OCI-LY7 (cell line): ENCODE results near the gene CCDC47. TPM values are rescaled to one million over a fixed set of nuclear protein-coding genes. Genes with fewer than 3 reads are reported as not detected.
A peak's percentile ranks its signal among the peaks of the same experiment; 100 is the strongest.

ENCODE experiments used
- BruUV-seq: library from RNA; stranded (reverse); fragments of 400-500 nt; replicated peaks from 2 replicates; lab custom pipeline; 2021; lab: Mats Ljungman, UMichigan
- CTCF ChIA-PET: fragments of 300-600 bp; sonication (Branson Sonifier 250); formaldehyde crosslinking; loops from one replicate; lab custom pipeline; 2022; ENCODE audit warnings: antibody characterized with exemption; ENCODE audit not compliant: unreplicated experiment; lab: Charles Lee
- POLR2A ChIA-PET: fragments of 300-600 bp; sonication (Branson Sonifier 250); formaldehyde crosslinking; loops from one replicate; lab custom pipeline; 2022; ENCODE audit warnings: antibody characterized with exemption; lab: Charles Lee
- DNase-seq: peaks from one replicate; pipeline ENCODE4 v3.0.0-alpha.2; 2015; ENCODE audit warnings: low spot score
- H2AFZ ChIP-seq: fragments of 200-600 bp; sonication (generic), shearing (Covaris generic); 2 replicates; pipeline ENCODE4 v1.6.1; 2014; ENCODE audit warnings: mild to moderate bottlenecking, antibody characterized with exemption, low read length, moderate library complexity
- H3K27ac ChIP-seq: fragments of 200-600 bp; sonication (generic); 2 replicates; pipeline ENCODE4 v1.5.1; 2014; ENCODE audit warnings: mixed run types, low read depth, mild to moderate bottlenecking, moderate library complexity, low read length, inconsistent platforms; ENCODE audit not compliant: poor library complexity, severe bottlenecking
- H3K36me3 ChIP-seq: fragments of 200-600 bp; sonication (generic); 2 replicates; pipeline ENCODE4 v1.6.1; 2014; ENCODE audit warnings: mild to moderate bottlenecking, antibody characterized with exemption, low read length, moderate library complexity, mixed read lengths; ENCODE audit not compliant: insufficient read depth
- H3K4me1 ChIP-seq: fragments of 200-600 bp; sonication (generic); 2 replicates; pipeline ENCODE4 v1.5.1; 2014; ENCODE audit warnings: mild to moderate bottlenecking, low read length; ENCODE audit not compliant: insufficient read depth, poor library complexity, severe bottlenecking
- H3K4me2 ChIP-seq: fragments of 200-600 bp; sonication (generic); 2 replicates; pipeline ENCODE4 v1.6.1; 2014; ENCODE audit warnings: mild to moderate bottlenecking, low read length
- H3K4me3 ChIP-seq: fragments of 200-600 bp; sonication (generic); 2 replicates; pipeline ENCODE4 v1.5.1; 2014; ENCODE audit warnings: mild to moderate bottlenecking, low read depth, low read length; ENCODE audit not compliant: poor library complexity, severe bottlenecking
- H3K79me2 ChIP-seq: fragments of 200-600 bp; sonication (generic); 2 replicates; pipeline ENCODE4 v1.6.1; 2016; ENCODE audit warnings: low read depth, mild to moderate bottlenecking, low read length, moderate library complexity, mixed read lengths; ENCODE audit not compliant: insufficient read depth
- H3K9me2 ChIP-seq: fragments of 200-600 bp; sonication (generic); 2 replicates; pipeline ENCODE4 v1.6.1; 2016; ENCODE audit warnings: mild to moderate bottlenecking, low read length, mixed read lengths; ENCODE audit not compliant: insufficient read depth
- H3K9me3 ChIP-seq: fragments of 200-600 bp; sonication (generic); 2 replicates; pipeline ENCODE4 v1.6.1; 2014; ENCODE audit warnings: mild to moderate bottlenecking, mixed run types, low read length, mixed read lengths
- H4K20me1 ChIP-seq: fragments of 200-600 bp; sonication (generic); 2 replicates; pipeline ENCODE4 v1.6.1; 2014; ENCODE audit warnings: mild to moderate bottlenecking, antibody characterized with exemption, low read length, moderate library complexity, mixed read lengths; ENCODE audit not compliant: insufficient read depth
- CTCF ChIP-seq: fragments of 200-600 bp; sonication (generic); conservative IDR thresholded peaks from 2 replicates; pipeline ENCODE4 v1.5.1; 2014; ENCODE audit warnings: mild to moderate bottlenecking, antibody characterized with exemption, low read length, moderate library complexity, mixed read lengths
- EZH2phosphoT487 ChIP-seq: fragments of 200-600 bp; sonication (generic); IDR thresholded peaks from 2 replicates; pipeline ENCODE4 v1.6.1; 2018; ENCODE audit warnings: low read depth, borderline replicate concordance, mild to moderate bottlenecking, mixed run types, antibody characterized with exemption, low read length, moderate library complexity, mixed read lengths
- intact Hi-C: fragments of 100-400 bp; cut with micrococcal nuclease; formaldehyde crosslinking; loops from one replicate; pipeline ENCODE4 v1.10.0; 2022; ENCODE audit not compliant: unreplicated experiment
- total RNA-seq, 2 experiments: library from RNA; depleted of rRNA in 1 of 2; stranded (reverse); fragments of >200 nt in 1 of 2; shearing (Covaris generic) in 1 of 2; gene quantifications; 2 replicates each; pipeline ENCODE4 v1.2.3, GENCODE V29; 2014 to 2022

The CCDC47 gene
- total RNA-seq, 2 experiments from 2014 or later, result 27.5 to 50.3 TPM

DNA sequence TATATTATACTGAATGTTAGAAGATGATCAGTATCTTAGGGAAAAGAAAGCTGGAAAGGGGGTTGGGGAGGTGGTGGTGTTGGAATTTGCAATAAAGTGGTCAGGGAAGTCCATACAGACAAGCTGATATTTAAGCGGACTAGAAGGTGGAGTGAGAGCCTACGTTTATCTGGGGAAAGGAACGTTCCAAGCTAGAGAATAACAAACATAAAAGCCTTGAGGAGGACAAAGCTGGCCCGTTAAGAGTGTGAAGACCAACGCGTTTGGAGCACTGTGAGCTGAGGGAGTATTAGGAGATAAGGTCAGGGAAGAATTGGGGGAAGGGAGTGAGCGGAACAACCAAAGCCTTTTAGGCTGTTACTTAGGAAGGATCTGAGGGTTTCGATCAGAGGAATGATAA, 2.0 kb upstream of the CCDC47 start:
- H3K79me2 ChIP-seq, result peaks cover 92% of the 10 kb centered on the region
- ChIA-PET CTCF (no interaction called here), POLR2A (interaction anchor here (0.8 to 2.0 kb wide), 6 partner anchors 8 to 77 kb away, joined by 3 to 5 read pairs (median 4); no protein-coding TSS in a partner anchor)
- no peaks in the 10 kb centered on the region for H3K9me3 ChIP-seq
- no peaks in the 10 kb centered on the region for H3K9me2 ChIP-seq
- intact Hi-C loops, result loop anchor here (10.0 kb wide), 2 partner anchors 151 to 221 kb away; partner anchors contain the start of genes DCAF7 and MAP3K3
- no peak for TF ChIP-seq CTCF
- no peak for TF ChIP-seq EZH2phosphoT487
- peak overlapping the region; percentile 90 for H3K4me3 ChIP-seq
- DNase-seq, result no peak
- H3K36me3 ChIP-seq, result peaks cover 72% of the 10 kb centered on the region
- H2AFZ ChIP-seq, result no peak overlapping the region
- peaks cover 39% of the 10 kb centered on the region for H4K20me1 ChIP-seq
- H3K4me1 ChIP-seq, result peaks cover 28% of the 10 kb centered on the region
- peak overlapping the region; percentile 80 for H3K4me2 ChIP-seq
- H3K27ac ChIP-seq, result peak overlapping the region; percentile 93
- no TSS peak for BruUV-seq

DNA sequence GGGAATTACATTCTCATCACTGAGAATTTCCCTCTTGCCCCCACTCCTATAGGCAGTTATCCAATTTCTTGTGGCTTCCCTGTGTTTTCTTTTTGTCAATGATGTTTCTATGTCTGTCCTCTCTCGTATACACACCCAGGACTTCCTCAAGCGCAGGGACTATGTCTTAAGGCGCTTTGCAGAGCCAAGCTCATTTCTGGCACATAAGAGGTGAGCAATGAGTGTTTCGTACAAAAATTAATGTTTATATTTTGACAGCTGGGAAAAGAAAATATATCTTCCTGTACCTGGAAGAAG, 1.5 kb upstream of the CCDC47 start:
- H3K27ac ChIP-seq, result peak overlapping the region; percentile 93
- H3K36me3 ChIP-seq, result peaks cover 73% of the 10 kb centered on the region
- intact Hi-C loops, result loop anchor here (10.0 kb wide), 2 partner anchors 150 to 220 kb away; partner anchors contain the start of genes DCAF7 and MAP3K3
- H3K4me1 ChIP-seq, result peaks cover 31% of the 10 kb centered on the region
- POLR2A ChIA-PET, result interaction anchor here (0.8 to 2.0 kb wide), 5 partner anchors 8 to 76 kb away, joined by 3 to 5 read pairs (median 4); no protein-coding TSS in a partner anchor
- DNase-seq, result peak; percentile 49
- no peaks in the 10 kb centered on the region for H3K9me2 ChIP-seq
- H3K4me2 ChIP-seq, result peak overlapping the region; percentile 80
- H4K20me1 ChIP-seq, result peaks cover 35% of the 10 kb centered on the region
- no peak overlapping the region for H2AFZ ChIP-seq
- H3K9me3 ChIP-seq, result no peaks in the 10 kb centered on the region
- peaks cover 92% of the 10 kb centered on the region for H3K79me2 ChIP-seq
- TF ChIP-seq CTCF, result no peak
- no peak for TF ChIP-seq EZH2phosphoT487
- no TSS peak for BruUV-seq
- H3K4me3 ChIP-seq, result peak overlapping the region; percentile 90
- CTCF ChIA-PET, result no interaction called here
